MM.1S (cell line): ENCODE measurements around the gene AKR1C3.

Source experiments
- DNase-seq: peaks from one replicate; pipeline ENCODE4 v3.0.0-alpha.2; 2015
- H2AFZ ChIP-seq: fragments of 300-600 bp; sonication (generic); 2 replicates; pipeline ENCODE4 v1.6.0; 2016; ENCODE audit warnings: antibody characterized with exemption, low read length
- H3F3A ChIP-seq: fragments of 300-600 bp; sonication (generic); 2 replicates; pipeline ENCODE4 v1.6.1; 2016; ENCODE audit warnings: mild to moderate bottlenecking, antibody characterized with exemption, low read length, moderate library complexity, mixed read lengths; ENCODE audit not compliant: insufficient read depth
- H3K27ac ChIP-seq: fragments of 300-600 bp; sonication (generic); 2 replicates; pipeline ENCODE4 v1.5.1; 2016; ENCODE audit warnings: mild to moderate bottlenecking, low read length
- H3K27me3 ChIP-seq: fragments of 300-600 bp; sonication (generic); replicated peaks from 2 replicates; pipeline ENCODE4 v1.6.0; 2016; ENCODE audit warnings: low read length; ENCODE audit not compliant: insufficient read depth
- H3K36me3 ChIP-seq: fragments of 300-600 bp; sonication (generic); replicated peaks from 2 replicates; pipeline ENCODE4 v1.6.1; 2016; ENCODE audit warnings: mild to moderate bottlenecking, low read length, mixed read lengths; ENCODE audit not compliant: insufficient read depth
- H3K4me1 ChIP-seq: fragments of 300-600 bp; sonication (generic); 2 replicates; pipeline ENCODE4 v1.6.1; 2016; ENCODE audit warnings: low read length, mixed read lengths
- H3K4me2 ChIP-seq: fragments of 300-600 bp; sonication (generic); 2 replicates; pipeline ENCODE4 v1.6.0; 2016; ENCODE audit warnings: low read depth, low read length
- H3K4me3 ChIP-seq: fragments of 300-600 bp; sonication (generic); 2 replicates; pipeline ENCODE4 v1.5.1; 2016; ENCODE audit warnings: low read length, mixed read lengths
- H3K79me2 ChIP-seq: fragments of 300-600 bp; sonication (generic); 2 replicates; pipeline ENCODE4 v1.6.1; 2016; ENCODE audit warnings: mixed run types, low read length, mixed read lengths
- H3K9ac ChIP-seq: fragments of 300-600 bp; sonication (generic); 2 replicates; pipeline ENCODE4 v1.6.1; 2016; ENCODE audit warnings: low read length, mixed read lengths
- H3K9me2 ChIP-seq: fragments of 300-600 bp; sonication (generic); replicated peaks from 2 replicates; pipeline ENCODE4 v1.6.1; 2016; ENCODE audit warnings: mild to moderate bottlenecking, low read length, mixed read lengths; ENCODE audit not compliant: insufficient read depth
- H3K9me3 ChIP-seq: fragments of 300-600 bp; sonication (generic); replicated peaks from 2 replicates; pipeline ENCODE4 v1.6.1; 2016; ENCODE audit warnings: mild to moderate bottlenecking, low read length, mixed read lengths; ENCODE audit not compliant: insufficient read depth
- H4K20me1 ChIP-seq: fragments of 300-600 bp; sonication (generic); 2 replicates; pipeline ENCODE4 v1.6.1; 2016; ENCODE audit warnings: mild to moderate bottlenecking, low read length, moderate library complexity, mixed read lengths; ENCODE audit not compliant: insufficient read depth
- CTCF ChIP-seq: fragments of 300-600 bp; sonication (generic); IDR thresholded peaks from 2 replicates; pipeline ENCODE4 v1.5.1; 2016; ENCODE audit warnings: antibody characterized with exemption, low read length, mixed read lengths
- EZH2 ChIP-seq: fragments of 300-600 bp; sonication (generic); optimal IDR thresholded peaks from 2 replicates; pipeline ENCODE3; 2017; ENCODE audit warnings: low read depth, mild to moderate bottlenecking, antibody characterized with exemption, low read length, mixed read lengths
- EZH2phosphoT487 ChIP-seq: fragments of 300-600 bp; sonication (generic); IDR thresholded peaks from 2 replicates; pipeline ENCODE4 v1.6.1; 2018; ENCODE audit warnings: antibody characterized with exemption, low read length

Gene AKR1C3

GRCh38 chr10:5143137-5143536 lies 48.9 kb downstream of the AKR1C3 start:
- Histone ChIP-seq H3K4me2 (no peak overlapping the region), H3K79me2 (no peaks in the 10 kb centered on the region), H3K9ac (no peak overlapping the region), H4K20me1 (no peaks in the 10 kb centered on the region), H3K9me2 (no peaks in the 10 kb centered on the region), H3K4me1 (no peaks in the 10 kb centered on the region), H3F3A (no peaks in the 10 kb centered on the region), H3K9me3 (no peaks in the 10 kb centered on the region), H3K4me3 (no peak overlapping the region), H3K27ac (no peak overlapping the region), H3K27me3 (no peaks in the 10 kb centered on the region), H3K36me3 (no peaks in the 10 kb centered on the region), H2AFZ (no peak overlapping the region)
- TF ChIP-seq CTCF, result no peak
- no peak for TF ChIP-seq EZH2phosphoT487
- TF ChIP-seq EZH2, result no peak
- no peak for DNase-seq

DNA sequence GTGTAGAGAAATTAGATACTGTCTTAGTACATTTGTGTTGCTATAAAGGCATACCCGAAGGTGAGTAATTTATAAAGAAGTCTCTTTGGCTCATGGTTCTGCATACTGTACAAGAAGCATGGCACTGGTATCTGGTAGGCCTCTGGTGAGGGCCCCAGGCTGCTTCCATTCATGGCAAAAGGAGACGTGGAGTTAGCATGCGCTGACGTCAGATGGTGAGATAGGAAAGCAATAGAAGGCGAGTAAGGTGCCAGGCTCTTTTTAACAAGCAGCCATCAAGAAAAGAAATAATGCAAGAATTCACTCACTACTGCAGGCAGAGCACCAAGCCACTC lies 52.7 kb downstream of the AKR1C3 start:
- H3F3A ChIP-seq, result no peaks in the 10 kb centered on the region
- no peak overlapping the region for H3K4me2 ChIP-seq
- H3K9me2 ChIP-seq, result no peaks in the 10 kb centered on the region
- no peaks in the 10 kb centered on the region for H3K4me1 ChIP-seq
- no peak overlapping the region for H3K27ac ChIP-seq
- DNase-seq, result no peak
- no peaks in the 10 kb centered on the region for H4K20me1 ChIP-seq
- H3K27me3 ChIP-seq, result no peaks in the 10 kb centered on the region
- H3K79me2 ChIP-seq, result no peaks in the 10 kb centered on the region
- TF ChIP-seq CTCF, result no peak
- no peak for TF ChIP-seq EZH2phosphoT487
- no peak for TF ChIP-seq EZH2
- no peak overlapping the region for H3K9ac ChIP-seq
- H3K36me3 ChIP-seq, result no peaks in the 10 kb centered on the region
- no peak overlapping the region for H2AFZ ChIP-seq
- no peak overlapping the region for H3K4me3 ChIP-seq
- H3K9me3 ChIP-seq, result no peaks in the 10 kb centered on the region

DNA sequence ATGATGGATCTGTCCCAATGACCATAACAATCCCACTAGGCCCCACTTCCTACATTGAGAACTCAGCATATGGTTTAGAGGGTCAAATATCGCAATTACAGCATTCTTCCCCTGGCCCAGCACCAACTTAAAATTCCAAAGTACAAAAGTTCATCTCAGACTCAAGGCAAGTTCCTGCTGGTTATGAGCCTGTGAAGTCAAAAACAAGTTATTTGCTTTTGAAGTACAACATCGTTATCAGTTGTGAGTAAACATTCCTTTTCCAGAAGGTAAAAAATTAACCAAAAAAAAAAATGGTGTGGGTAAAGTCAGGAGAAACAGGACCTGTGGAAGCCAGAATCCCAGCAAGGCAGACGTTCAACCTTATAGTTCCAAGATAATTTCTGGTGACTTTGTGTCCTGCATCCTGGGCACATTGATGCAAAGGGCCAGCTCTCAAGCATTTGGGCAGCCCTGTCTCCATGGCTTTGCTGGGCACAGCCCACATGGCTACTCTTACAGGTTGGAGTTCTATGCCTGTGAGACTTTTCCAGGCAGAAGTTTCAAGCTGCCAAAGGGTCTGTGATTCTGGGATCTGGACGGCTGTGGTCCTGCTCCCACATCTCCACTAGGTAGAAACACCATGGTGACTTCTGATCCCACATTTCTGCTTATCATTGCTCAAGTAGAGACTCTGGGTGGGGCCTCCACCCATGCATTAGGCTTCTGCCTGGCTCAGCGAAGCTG lies 53.2 kb downstream of the AKR1C3 start:
- H2AFZ ChIP-seq, result no peak overlapping the region
- H3K4me2 ChIP-seq, result no peak overlapping the region
- no peak overlapping the region for H3K9ac ChIP-seq
- H3K9me3 ChIP-seq, result no peaks in the 10 kb centered on the region
- TF ChIP-seq EZH2 (no peak), CTCF (no peak), EZH2phosphoT487 (no peak)
- H3K27me3 ChIP-seq, result no peaks in the 10 kb centered on the region
- no peak overlapping the region for H3K4me3 ChIP-seq
- no peaks in the 10 kb centered on the region for H3K79me2 ChIP-seq
- no peaks in the 10 kb centered on the region for H4K20me1 ChIP-seq
- no peaks in the 10 kb centered on the region for H3K4me1 ChIP-seq
- no peaks in the 10 kb centered on the region for H3K9me2 ChIP-seq
- no peaks in the 10 kb centered on the region for H3K36me3 ChIP-seq
- DNase-seq, result no peak
- H3K27ac ChIP-seq, result no peak overlapping the region
- H3F3A ChIP-seq, result no peaks in the 10 kb centered on the region
